A549 (cell line): Measurements from ENCODE around the gene QSER1. TPM values are rescaled to one million over a fixed set of nuclear protein-coding genes. Genes with fewer than 3 reads are reported as not detected.

ENCODE experiments used
- polyA plus RNA-seq, 4 experiments: library from polyadenylated mRNA; depleted of rRNA in 3 of 4; stranded (reverse); fragments of >200 nt; fragmentation: RNase III in 1 of 4; extraction: RNeasy Plus Mini Kit Qiagen cat#74134 plus additional on column Dnase treatment in 1 of 4; gene quantifications; 2 replicates in 3 of 4; 3 replicates in 1 of 4; pipeline ENCODE4 v1.2.3, GENCODE V29; 2011 to 2017
- small RNA-seq, 6 experiments: library from RNA; depleted of rRNA; stranded (forward); fragments of <200 nt; gene quantifications; one replicate each; pipeline ENCODE3, GENCODE V24; 2012

The QSER1 gene
- polyA plus RNA-seq, 2 of the 4 experiments (the other 2 are of a cell fraction) = 13.2 to 27.2 TPM

Small RNA genes lying within 50 kb of the gene (small RNA-seq; reads per million reads assigned to genes)
- gene RF00019 = 0 reads per million in 6 experiments

Other genes starting within 250 kb of the QSER1 start
- 0.03 TPM in 2 replicates for gene CCDC73, start 98.1 kb upstream of the QSER1 start, polyA plus RNA-seq (2011; rRNA removed)
- gene CCDC73, start 98.1 kb upstream of the QSER1 start, polyA plus RNA-seq (2017; fragmentation: RNase III; extraction: RNeasy Plus Mini Kit Qiagen cat#74134 plus additional on column Dnase treatment) = 0.03 TPM in 1 of 3 replicates, not detected in the others
- gene PRRG4, start 62.9 kb upstream of the QSER1 start, polyA plus RNA-seq (2011; rRNA removed) = 0.83 and 0.85 TPM in 2 replicates
- 0.72 to 1.4 TPM (median 1.3 TPM) in 3 replicates for gene PRRG4, start 62.9 kb upstream of the QSER1 start, polyA plus RNA-seq (2017; fragmentation: RNase III; extraction: RNeasy Plus Mini Kit Qiagen cat#74134 plus additional on column Dnase treatment)
- 15.2 and 16.6 TPM in 2 replicates for gene DEPDC7, start 123.1 kb downstream of the QSER1 start, polyA plus RNA-seq (2011; rRNA removed)
- 15.1 to 15.3 TPM (median 15.2 TPM) in 3 replicates for gene DEPDC7, start 123.1 kb downstream of the QSER1 start, polyA plus RNA-seq (2017; fragmentation: RNase III; extraction: RNeasy Plus Mini Kit Qiagen cat#74134 plus additional on column Dnase treatment)
- gene TCP11L1, start 146.8 kb downstream of the QSER1 start, polyA plus RNA-seq (2011; rRNA removed) = 42.1 and 43.0 TPM in 2 replicates
- gene TCP11L1, start 146.8 kb downstream of the QSER1 start, polyA plus RNA-seq (2017; fragmentation: RNase III; extraction: RNeasy Plus Mini Kit Qiagen cat#74134 plus additional on column Dnase treatment) = 23.7 to 30.3 TPM (median 27.7 TPM) in 3 replicates